NCI-H1436 (cell line): ENCODE measurements around the gene SPARCL1.
"Not testable (repeated sequence)": the region's sequence is repeated elsewhere in the genome, so short reads cannot be mapped to it uniquely, and the experiment has no call there.

Experiments used
- DNase-seq: peaks from one replicate; lab custom pipeline; 2025; lab: John Stamatoyannopoulos, UW

The SPARCL1 gene

GRCh38 chr4:87444741-87445140 lies 84.4 kb downstream of the SPARCL1 start:
- DNase-seq, result no peak

DNA sequence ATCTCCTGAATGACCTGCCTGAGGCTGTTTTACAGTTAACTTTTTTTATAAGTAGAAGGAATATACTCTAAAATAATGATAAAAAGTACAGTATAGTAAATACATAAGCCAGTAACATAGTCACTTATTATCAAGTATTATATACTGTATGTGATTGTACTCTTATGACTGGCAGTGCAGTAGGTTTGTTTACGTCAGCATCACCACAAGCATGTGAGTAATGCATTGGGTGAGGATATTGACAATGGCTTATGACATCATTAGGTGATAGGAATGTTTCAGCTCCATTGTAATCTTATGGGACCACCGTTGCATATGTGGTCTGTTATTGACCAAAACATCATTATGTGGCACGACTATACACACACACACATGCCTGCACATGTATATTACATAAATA lies 86.3 kb downstream of the SPARCL1 start:
- DNase-seq, result no peak

GRCh38 chr4:87433342-87433741 lies 95.8 kb downstream of the SPARCL1 start:
- no peak for DNase-seq

DNA sequence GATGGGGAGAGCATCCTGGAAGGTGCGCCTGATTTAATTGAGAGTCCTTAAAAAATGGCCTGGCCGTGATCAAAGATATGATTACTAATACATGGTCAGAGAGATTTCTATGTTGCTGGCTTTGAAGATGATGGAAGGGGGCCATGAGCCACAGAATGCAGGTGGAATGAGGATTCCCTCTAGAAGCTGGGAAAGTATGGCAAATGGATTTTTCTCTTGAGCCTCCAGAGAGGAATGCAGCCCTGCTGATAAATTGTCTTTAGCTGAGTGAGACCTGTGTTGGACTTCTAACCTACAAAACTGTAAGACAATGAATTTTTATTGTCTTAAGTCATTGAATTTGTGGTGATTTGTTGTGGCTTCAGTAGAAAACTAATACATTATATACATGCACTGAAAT lies 99.1 kb downstream of the SPARCL1 start:
- DNase-seq, result no peak

- DNase-seq, result no peak
These were observed 100.2 kb downstream of the SPARCL1 start for GRCh38 chr4:87428979-87429378.

GRCh38 chr4:87427518-87427868 lies 101.7 kb downstream of the SPARCL1 start:
- DNase-seq, result no peak

DNA sequence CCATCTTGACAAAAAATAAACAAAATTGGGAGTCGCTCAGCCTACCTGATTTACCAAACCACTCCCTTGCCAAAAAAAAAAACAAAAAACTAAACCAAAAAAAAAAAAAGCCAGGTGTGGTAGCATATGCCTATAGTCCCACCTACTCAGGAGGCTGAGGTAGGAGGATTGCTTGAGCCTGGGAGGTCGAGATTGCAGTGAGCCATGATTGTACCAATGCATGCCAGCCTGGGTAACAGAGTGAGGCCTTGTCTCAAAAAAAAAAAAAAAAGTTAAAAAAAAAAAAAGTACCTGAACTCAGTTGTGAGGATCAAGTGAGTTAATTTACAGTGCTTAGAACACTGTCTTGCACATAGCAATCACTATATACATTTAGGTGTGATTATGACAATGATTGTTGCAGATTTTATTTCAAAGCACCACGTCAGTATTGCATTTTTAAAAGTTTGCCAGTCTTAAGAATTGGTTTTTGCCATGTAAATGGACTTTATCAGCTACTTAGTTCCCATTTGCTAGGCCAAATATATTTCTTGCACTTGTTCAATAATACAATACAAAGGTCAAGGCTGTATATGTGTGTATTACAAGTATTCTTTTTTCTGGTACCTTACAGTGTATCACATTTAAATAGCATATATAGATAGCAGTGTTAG lies 102.2 kb downstream of the SPARCL1 start:
- no peak for DNase-seq

DNA sequence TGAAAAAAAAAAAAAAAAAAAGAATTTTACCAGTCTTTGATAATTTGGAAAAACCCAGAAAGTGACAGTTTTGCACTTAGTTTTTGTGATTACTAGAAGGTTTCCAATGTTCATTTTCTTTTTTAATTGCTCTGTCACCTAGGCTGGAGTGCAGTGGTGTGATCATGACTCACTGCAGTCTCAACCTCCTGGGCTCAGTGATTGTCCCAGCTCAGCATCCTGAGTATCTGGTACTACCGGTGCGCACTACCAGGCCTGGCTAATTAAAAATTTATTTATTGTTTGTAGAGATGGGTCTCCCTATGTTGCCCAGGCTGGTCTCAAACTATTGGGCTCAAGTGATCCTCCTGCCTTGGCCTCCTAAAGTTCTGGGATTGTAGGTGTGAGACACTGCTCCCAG lies 103.5 kb downstream of the SPARCL1 start:
- DNase-seq, result no peak

DNA sequence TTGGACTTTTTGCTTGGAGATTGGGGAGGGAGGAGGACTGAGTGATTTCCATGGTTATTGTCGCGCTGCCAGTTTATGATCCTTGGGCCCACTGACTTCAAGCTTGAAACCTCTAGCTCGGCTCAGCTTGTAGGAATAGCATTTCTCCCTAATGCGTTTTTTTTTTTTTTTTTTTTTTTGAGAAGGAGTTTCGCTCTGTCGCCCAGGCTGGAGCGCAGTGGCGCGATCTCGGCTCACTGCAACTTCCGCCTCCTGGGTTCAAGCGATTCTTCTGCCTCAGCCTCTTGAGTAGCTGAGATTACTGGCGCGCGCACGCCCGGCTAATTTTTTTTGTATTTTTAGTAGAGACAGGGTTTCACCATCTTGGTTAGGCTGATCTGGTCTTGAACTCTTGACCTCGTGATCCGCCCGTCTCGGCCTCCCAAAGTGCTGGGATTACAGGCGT lies 105.1 kb downstream of the SPARCL1 start:
- not testable (repeated sequence) for DNase-seq
